SK-N-SH treated with all-trans-retinoic acid at 6 μM for 48 hours (cell line): ENCODE data around the gene RGS19.

ENCODE experiments used
- ATAC-seq: fragments of 200-7000 bp; cut with Tn5 transposase; 3 replicates; pipeline ENCODE4 v1.9.1; 2020; ENCODE audit warnings: mild to moderate bottlenecking, moderate library complexity
- ARNTL ChIP-seq: fragments of 450-650 bp; formaldehyde crosslinking; IDR thresholded peaks from 2 replicates; pipeline ENCODE4 v1.5.0; 2020; ENCODE audit warnings: low read depth, mild to moderate bottlenecking, moderate library complexity, borderline replicate concordance
- CSDC2 ChIP-seq: fragments of 250-450 bp; sonication (Bioruptor Pico); IDR thresholded peaks from 2 replicates; pipeline ENCODE4 v1.5.0; 2020; ENCODE audit warnings: mild to moderate bottlenecking, moderate library complexity
- CSRNP3 ChIP-seq: fragments of 250-450 bp; sonication (Bioruptor Pico); IDR thresholded peaks from 2 replicates; pipeline ENCODE4 v1.5.1; 2021; ENCODE audit warnings: mild to moderate bottlenecking, moderate library complexity
- ESRRG ChIP-seq: fragments of 250-450 bp; sonication (Bioruptor Pico); IDR thresholded peaks from 2 replicates; pipeline ENCODE4 v1.6.1; 2021; ENCODE audit warnings: mild to moderate bottlenecking
- GLIS3 ChIP-seq: fragments of 250-450 bp; sonication (Bioruptor Pico); IDR thresholded peaks from 2 replicates; pipeline ENCODE4 v1.5.0; 2020; ENCODE audit warnings: mild to moderate bottlenecking, moderate library complexity
- ISL1 ChIP-seq: fragments of 250-450 bp; sonication (Bioruptor Pico); IDR thresholded peaks from 2 replicates; pipeline ENCODE4 v2.1.2; 2022; ENCODE audit warnings: mild to moderate bottlenecking, moderate library complexity
- OSR1 ChIP-seq: fragments of 250-450 bp; sonication (Bioruptor Pico); IDR thresholded peaks from 2 replicates; pipeline ENCODE4 v1.8.0; 2022; ENCODE audit warnings: moderate library complexity, mild to moderate bottlenecking, inconsistent platforms
- PATZ1 ChIP-seq: fragments of 250-450 bp; sonication (Bioruptor Pico); IDR thresholded peaks from 2 replicates; pipeline ENCODE4 v1.8.0; 2020; ENCODE audit warnings: mild to moderate bottlenecking, moderate library complexity, borderline replicate concordance
- POU6F1 ChIP-seq: fragments of 250-450 bp; sonication (Bioruptor Pico); IDR thresholded peaks from 2 replicates; pipeline ENCODE4 v1.8.0; 2021; ENCODE audit warnings: low read depth, mild to moderate bottlenecking, moderate library complexity, borderline replicate concordance
- PPARA ChIP-seq: fragments of 250-450 bp; sonication (Bioruptor Pico); IDR thresholded peaks from 2 replicates; pipeline ENCODE4 v1.5.0; 2020; ENCODE audit warnings: mild to moderate bottlenecking, borderline replicate concordance
- SNAI2 ChIP-seq: fragments of 250-450 bp; sonication (Bioruptor Pico); IDR thresholded peaks from 2 replicates; pipeline ENCODE4 v1.5.0; 2020; ENCODE audit warnings: mild to moderate bottlenecking, moderate library complexity
- TCF4 ChIP-seq: fragments of 250-450 bp; sonication (Bioruptor Pico); IDR thresholded peaks from 2 replicates; pipeline ENCODE4 v1.8.0; 2021; ENCODE audit warnings: mild to moderate bottlenecking, moderate library complexity, borderline replicate concordance
- TOX ChIP-seq: fragments of 250-450 bp; sonication (Bioruptor Pico); IDR thresholded peaks from 2 replicates; pipeline ENCODE4 v1.8.0; 2021; ENCODE audit warnings: mild to moderate bottlenecking, moderate library complexity, borderline replicate concordance
- TSHZ2 ChIP-seq: fragments of 250-450 bp; sonication (Bioruptor Pico); IDR thresholded peaks from 2 replicates; pipeline ENCODE4 v1.5.0; 2020; ENCODE audit warnings: mild to moderate bottlenecking, moderate library complexity
- ZC3H10 ChIP-seq: fragments of 250-450 bp; sonication (Bioruptor Pico); IDR thresholded peaks from 2 replicates; pipeline ENCODE4 v1.5.1; 2021; ENCODE audit warnings: mild to moderate bottlenecking, moderate library complexity
- ZFP3 ChIP-seq: fragments of 250-450 bp; sonication (Bioruptor Pico); IDR thresholded peaks from 2 replicates; pipeline ENCODE4 v1.5.0; 2020; ENCODE audit warnings: mild to moderate bottlenecking, moderate library complexity
- ZFP30 ChIP-seq: fragments of 450-650 bp; formaldehyde crosslinking; IDR thresholded peaks from 2 replicates; pipeline ENCODE4 v1.5.0; 2022; ENCODE audit warnings: mild to moderate bottlenecking, moderate library complexity
- ZNF565 ChIP-seq: fragments of 450-650 bp; formaldehyde crosslinking; conservative IDR thresholded peaks from 2 replicates; pipeline ENCODE4 v1.5.0; 2020; ENCODE audit warnings: low read depth, mild to moderate bottlenecking, moderate library complexity
- ZNF70 ChIP-seq: fragments of 450-650 bp; formaldehyde crosslinking; IDR thresholded peaks from 2 replicates; pipeline ENCODE4 v1.5.0; 2020; ENCODE audit warnings: mild to moderate bottlenecking, moderate library complexity
- ZNF8 ChIP-seq: fragments of 450-650 bp; formaldehyde crosslinking; IDR thresholded peaks from 2 replicates; pipeline ENCODE4 v1.5.0; 2020; ENCODE audit warnings: mild to moderate bottlenecking, moderate library complexity

The RGS19 gene

GRCh38 chr20:64113444-64113775, 34.1 kb upstream of the RGS19 start:
- TF ChIP-seq TOX (CRISPR knock-in tag) (no peak), ZNF70 (no peak), PATZ1 (CRISPR knock-in tag) (no peak), TCF4 (no peak), ARNTL (no peak), ZC3H10 (CRISPR knock-in tag) (no peak), OSR1 (no peak), ESRRG (CRISPR knock-in tag) (no peak)
- no peak for ATAC-seq

GRCh38 chr20:64112691-64113443, 33.5 kb upstream of the RGS19 start:
- TF ChIP-seq CSDC2 (CRISPR knock-in tag) = no peak
- no peak for TF ChIP-seq OSR1
- TF ChIP-seq SNAI2 (CRISPR knock-in tag) = no peak
- ATAC-seq = no peak; the same call in 2 of the 3 replicates

- TF ChIP-seq ZNF70 = peak; percentile 82; the same call in 1 of the 2 replicates
- no peak for TF ChIP-seq POU6F1 (CRISPR knock-in tag)
- TF ChIP-seq, all 23 proteins: peak for 1
- peak; percentile 15; the same call in 2 of the 3 replicates for ATAC-seq
These were observed 32.7 kb upstream of the RGS19 start for GRCh38 chr20:64111841-64112641.

GRCh38 chr20:64110411-64111068, 31.2 kb upstream of the RGS19 start:
- no peak for ATAC-seq
- TF ChIP-seq ESRRG (CRISPR knock-in tag) (no peak), GLIS3 (CRISPR knock-in tag) (no peak), OSR1 (no peak), ZFP30 (CRISPR knock-in tag) (no peak)

GRCh38 chr20:64109831-64110391, 30.6 kb upstream of the RGS19 start:
- TF ChIP-seq TCF4 (no peak), CSRNP3 (CRISPR knock-in tag) (no peak)
- ATAC-seq = no peak

- no peak for ATAC-seq
- no peak for TF ChIP-seq ISL1 (CRISPR knock-in tag)
- no peak for TF ChIP-seq ARNTL
- no peak for TF ChIP-seq GLIS3 (CRISPR knock-in tag)
- TF ChIP-seq ZFP3 (CRISPR knock-in tag) = no peak
- TF ChIP-seq ZNF8 = no peak
- no peak for TF ChIP-seq ZFP30 (CRISPR knock-in tag)
- TF ChIP-seq TSHZ2 = no peak
- no peak for TF ChIP-seq ESRRG (CRISPR knock-in tag)
- no peak for TF ChIP-seq OSR1
- no peak for TF ChIP-seq CSDC2 (CRISPR knock-in tag)
- TF ChIP-seq TOX (CRISPR knock-in tag) = no peak
- TF ChIP-seq ZNF565 (CRISPR knock-in tag) = no peak
- no peak for TF ChIP-seq PPARA (CRISPR knock-in tag)
These were observed 29.7 kb upstream of the RGS19 start for GRCh38 chr20:64108731-64109681.
